PC-9 (cell line): ENCODE results near the gene SOX15. TPM values are rescaled to one million over a fixed set of nuclear protein-coding genes. Genes with fewer than 3 reads are reported as not detected.
A peak's percentile ranks its signal among the peaks of the same experiment; 100 is the strongest.

Experiments used
- BruUV-seq: library from RNA; stranded (reverse); fragments of 400-500 nt; replicated peaks from 2 replicates; lab custom pipeline; 2021; lab: Mats Ljungman, UMichigan
- CTCF ChIA-PET: fragments of 300-600 bp; sonication (Branson Sonifier 250); formaldehyde crosslinking; loops from one replicate; lab custom pipeline; 2022; ENCODE audit warnings: antibody characterized with exemption; lab: Charles Lee
- POLR2A ChIA-PET: fragments of 300-600 bp; sonication (Branson Sonifier 250); formaldehyde crosslinking; loops from one replicate; lab custom pipeline; 2022; ENCODE audit warnings: antibody characterized with exemption; ENCODE audit not compliant: unreplicated experiment; lab: Charles Lee
- DNase-seq, 2 experiments: peaks; one replicate each; pipeline versions ENCODE4 v3.0.0 to v3.0.0-alpha.2; 2015 to 2022; ENCODE audit warnings: mixed read lengths in 1 of 2
- H2AFZ ChIP-seq: fragments of 200-600 bp; sonication (generic); 2 replicates; pipeline ENCODE4 v1.8.1; 2017; ENCODE audit warnings: antibody characterized with exemption
- H3F3A ChIP-seq: fragments of 200-600 bp; sonication (generic); 2 replicates; pipeline ENCODE4 v1.8.1; 2017; ENCODE audit warnings: antibody characterized with exemption, mild to moderate bottlenecking, low read depth; ENCODE audit not compliant: insufficient read depth
- H3K27ac ChIP-seq: fragments of 200-600 bp; sonication (generic); 2 replicates; pipeline ENCODE4 v1.6.1; 2016; ENCODE audit warnings: mixed run types
- H3K27me3 ChIP-seq: fragments of 200-600 bp; sonication (generic); 2 replicates; pipeline ENCODE4 v1.6.1; 2016; ENCODE audit warnings: low read depth, mixed run types; ENCODE audit not compliant: insufficient read depth
- H3K36me3 ChIP-seq: fragments of 200-600 bp; sonication (generic); 2 replicates; pipeline ENCODE4 v1.6.1; 2016; ENCODE audit warnings: low read depth, mixed run types
- H3K4me1 ChIP-seq: fragments of 200-600 bp; sonication (generic); replicated peaks from 2 replicates; pipeline ENCODE4 v1.6.1; 2016; ENCODE audit warnings: mixed run types; ENCODE audit not compliant: insufficient read depth
- H3K4me2 ChIP-seq: fragments of 200-600 bp; sonication (generic); 2 replicates; pipeline ENCODE4 v1.6.1; 2017; ENCODE audit warnings: mixed run types
- H3K4me3 ChIP-seq: fragments of 200-600 bp; sonication (generic); 2 replicates; pipeline ENCODE4 v1.6.1; 2016; ENCODE audit warnings: mixed run types
- H3K79me2 ChIP-seq: fragments of 200-600 bp; sonication (generic); 2 replicates; pipeline ENCODE4 v1.6.1; 2017; ENCODE audit warnings: low read depth, mixed run types
- H3K9me2 ChIP-seq: fragments of 200-600 bp; sonication (generic); 2 replicates; pipeline ENCODE4 v1.8.1; 2017; ENCODE audit warnings: mild to moderate bottlenecking; ENCODE audit not compliant: insufficient read depth
- H3K9me3 ChIP-seq: fragments of 200-600 bp; sonication (generic); 2 replicates; pipeline ENCODE4 v1.8.1; 2016; ENCODE audit warnings: low read depth; ENCODE audit not compliant: insufficient read depth
- H4K20me1 ChIP-seq: fragments of 200-600 bp; sonication (generic); 2 replicates; pipeline ENCODE4 v1.8.1; 2017; ENCODE audit not compliant: insufficient read depth
- EZH2 ChIP-seq: fragments of 200-600 bp; sonication (generic); IDR thresholded peaks from 2 replicates; pipeline ENCODE4 v1.8.0; 2017; ENCODE audit warnings: antibody characterized with exemption, low read depth
- intact Hi-C: fragments of 100-400 bp; cut with micrococcal nuclease; formaldehyde crosslinking; loops from one replicate; pipeline ENCODE4 v1.10.0; 2022; ENCODE audit not compliant: unreplicated experiment
- total RNA-seq: library from RNA; stranded (reverse); gene quantifications from 2 replicates; pipeline ENCODE4 v1.2.3, GENCODE V29; 2021
- TF ChIP-seq, protein P1 (sequence below): fragments of 200-600 bp; sonication (generic); conservative IDR thresholded peaks from 2 replicates; pipeline ENCODE4 v1.6.1; 2017; ENCODE audit warnings: mixed run types, antibody characterized with exemption, mild to moderate bottlenecking, moderate library complexity

Gene SOX15
- total RNA-seq, 1 experiment from 2014 or later, result 124 TPM

DNA sequence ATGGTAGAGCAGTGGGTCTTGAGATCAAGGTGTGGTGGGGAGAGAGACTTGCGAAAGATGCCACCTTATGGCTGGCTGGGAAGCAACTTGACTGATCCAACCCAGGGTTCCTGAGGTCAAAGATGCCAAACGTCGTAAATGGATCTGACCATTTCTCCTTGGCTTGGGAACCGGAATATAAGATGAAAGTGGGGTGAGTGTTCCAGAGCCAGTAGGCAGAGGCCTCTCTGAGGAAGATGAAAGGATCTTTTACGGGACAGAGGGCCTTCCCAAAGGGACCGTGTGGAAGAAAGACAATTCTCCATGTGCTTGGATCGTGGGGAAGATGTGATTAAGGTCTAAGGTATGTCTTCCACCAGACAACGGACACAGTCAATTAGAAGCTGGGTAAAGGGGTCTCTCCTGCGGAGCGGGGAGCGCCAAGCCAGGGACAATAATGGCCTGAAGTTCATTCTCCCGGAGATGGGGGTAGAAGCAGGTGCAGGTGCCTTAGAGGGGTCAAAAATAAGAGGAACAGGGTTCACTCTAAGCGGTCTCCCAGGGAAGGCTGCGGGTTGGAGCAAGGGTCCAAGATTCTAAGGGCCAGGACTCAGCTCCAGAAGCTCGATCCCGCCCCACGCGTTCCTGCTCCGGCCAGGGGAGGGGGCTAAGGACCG lies 24.0 kb upstream of the SOX15 start:
- peak in 1 of 2 experiments; percentile 22 for DNase-seq
- H4K20me1 ChIP-seq, result no peaks in the 10 kb centered on the region; the same call in 1 of the 2 replicates
- H3K79me2 ChIP-seq, result peaks cover 51% of the 10 kb centered on the region
- peak overlapping the region; percentile 89 for H3K4me3 ChIP-seq
- no peak for TF ChIP-seq EZH2
- TF ChIP-seq, protein P1, sequence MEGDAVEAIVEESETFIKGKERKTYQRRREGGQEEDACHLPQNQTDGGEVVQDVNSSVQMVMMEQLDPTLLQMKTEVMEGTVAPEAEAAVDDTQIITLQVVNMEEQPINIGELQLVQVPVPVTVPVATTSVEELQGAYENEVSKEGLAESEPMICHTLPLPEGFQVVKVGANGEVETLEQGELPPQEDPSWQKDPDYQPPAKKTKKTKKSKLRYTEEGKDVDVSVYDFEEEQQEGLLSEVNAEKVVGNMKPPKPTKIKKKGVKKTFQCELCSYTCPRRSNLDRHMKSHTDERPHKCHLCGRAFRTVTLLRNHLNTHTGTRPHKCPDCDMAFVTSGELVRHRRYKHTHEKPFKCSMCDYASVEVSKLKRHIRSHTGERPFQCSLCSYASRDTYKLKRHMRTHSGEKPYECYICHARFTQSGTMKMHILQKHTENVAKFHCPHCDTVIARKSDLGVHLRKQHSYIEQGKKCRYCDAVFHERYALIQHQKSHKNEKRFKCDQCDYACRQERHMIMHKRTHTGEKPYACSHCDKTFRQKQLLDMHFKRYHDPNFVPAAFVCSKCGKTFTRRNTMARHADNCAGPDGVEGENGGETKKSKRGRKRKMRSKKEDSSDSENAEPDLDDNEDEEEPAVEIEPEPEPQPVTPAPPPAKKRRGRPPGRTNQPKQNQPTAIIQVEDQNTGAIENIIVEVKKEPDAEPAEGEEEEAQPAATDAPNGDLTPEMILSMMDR, result no peak
- no peaks in the 10 kb centered on the region for H3K9me3 ChIP-seq
- H3K27ac ChIP-seq, result peak overlapping the region; percentile 44
- H3K4me1 ChIP-seq, result peaks cover 22% of the 10 kb centered on the region
- no peaks in the 10 kb centered on the region for H3K36me3 ChIP-seq
- H3F3A ChIP-seq, result no peaks in the 10 kb centered on the region
- peak overlapping the region; percentile 76 for H3K4me2 ChIP-seq
- BruUV-seq, result TSS peak; percentile 46
- ChIA-PET CTCF (interaction anchor here (0.5 to 1.6 kb wide), 4 partner anchors 12 to 99 kb away, joined by 3 to 7 read pairs (median 3); partner anchors contain the start of gene TP53), POLR2A (interaction anchor here (0.6 to 0.7 kb wide), 2 partner anchors 73 to 228 kb away, joined by 3 to 13 read pairs; partner anchors contain the start of gene TP53)
- intact Hi-C loops, result loop anchor here (2.0 kb wide), 1 partner anchor 41 kb away; no protein-coding TSS in a partner anchor
- H2AFZ ChIP-seq, result peak overlapping the region; percentile 24
- no peaks in the 10 kb centered on the region for H3K9me2 ChIP-seq
- H3K27me3 ChIP-seq, result no peaks in the 10 kb centered on the region

GRCh38 chr17:7612294-7612640 lies 22.4 kb upstream of the SOX15 start:
- intact Hi-C loops, result no loop called here
- BruUV-seq, result no TSS peak

DNA sequence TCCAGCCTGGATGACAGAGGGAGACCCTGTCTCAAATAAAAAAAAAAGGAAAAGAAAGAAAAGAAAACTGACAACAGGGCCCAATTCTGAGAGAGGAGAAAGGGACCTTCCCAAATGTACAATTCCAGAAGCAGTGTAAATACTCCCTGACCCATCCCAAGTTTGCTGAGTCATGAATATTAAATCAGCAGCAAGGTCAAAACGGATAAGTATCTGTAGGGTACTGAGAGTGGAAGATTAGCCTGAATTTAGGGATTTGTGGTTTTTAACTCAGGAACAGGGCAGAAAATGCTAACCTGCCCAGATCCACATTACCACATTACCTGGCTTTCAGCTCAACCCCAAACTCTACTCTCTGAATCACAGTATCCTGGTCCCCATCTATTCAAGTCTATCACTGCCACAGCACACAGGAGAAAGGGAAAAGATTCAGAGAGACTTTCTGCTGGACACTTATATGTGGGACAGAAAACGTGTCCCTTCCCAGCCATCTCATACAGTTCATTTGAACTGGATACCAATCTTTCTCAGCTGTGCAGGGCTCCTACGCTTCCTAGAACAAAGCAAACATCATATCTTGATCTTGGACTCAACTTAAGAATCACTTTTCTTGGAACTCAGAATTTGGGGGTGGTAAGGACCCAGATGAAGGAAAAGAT lies 21.9 kb upstream of the SOX15 start:
- POLR2A ChIA-PET, result interaction anchor here (0.5 to 0.6 kb wide), 4 partner anchors 13 to 804 kb away, joined by 5 to 8 read pairs (median 6); no protein-coding TSS in a partner anchor
- Histone ChIP-seq H4K20me1 (no peaks in the 10 kb centered on the region; the same call in 1 of the 2 replicates), H3K27me3 (no peaks in the 10 kb centered on the region), H3K9me2 (no peaks in the 10 kb centered on the region), H2AFZ (no peak overlapping the region), H3F3A (no peaks in the 10 kb centered on the region), H3K4me1 (peaks cover 22% of the 10 kb centered on the region), H3K27ac (no peak overlapping the region), H3K36me3 (no peaks in the 10 kb centered on the region), H3K79me2 (peaks cover 53% of the 10 kb centered on the region), H3K4me3 (no peak overlapping the region), H3K9me3 (no peaks in the 10 kb centered on the region), H3K4me2 (peak overlapping the region; percentile 76)
- no peak for DNase-seq
- no TSS peak for BruUV-seq
- CTCF ChIA-PET, result no interaction called here
- no peak for TF ChIP-seq EZH2
- TF ChIP-seq, protein P1, result no peak
- intact Hi-C loops, result no loop called here

More at GRCh38 chr17:7612294-7612640, 22.4 kb upstream of the SOX15 start:
- Histone ChIP-seq H2AFZ (no peak overlapping the region), H3K27me3 (no peaks in the 10 kb centered on the region), H3F3A (no peaks in the 10 kb centered on the region), H4K20me1 (no peaks in the 10 kb centered on the region; the same call in 1 of the 2 replicates), H3K4me1 (peaks cover 22% of the 10 kb centered on the region), H3K79me2 (peaks cover 53% of the 10 kb centered on the region), H3K4me3 (no peak overlapping the region), H3K36me3 (no peaks in the 10 kb centered on the region), H3K4me2 (peak overlapping the region; percentile 76), H3K9me3 (no peaks in the 10 kb centered on the region), H3K27ac (no peak overlapping the region), H3K9me2 (no peaks in the 10 kb centered on the region)
- TF ChIP-seq EZH2, result no peak
- ChIA-PET POLR2A (interaction anchor here (0.5 to 0.6 kb wide), 3 partner anchors 13 to 804 kb away, joined by 5 to 8 read pairs (median 6); no protein-coding TSS in a partner anchor), CTCF (interaction anchor here (1.4 kb wide), 1 partner anchor 21 kb away, joined by 3 read pairs; no protein-coding TSS in a partner anchor)
- DNase-seq, result no peak
